MCF 10A (cell line): Measurements from ENCODE around the gene TRAPPC3L. TPM values are rescaled to one million over a fixed set of nuclear protein-coding genes. Genes with fewer than 3 reads are reported as not detected.
"Not testable (repeated sequence)": the region's sequence is repeated elsewhere in the genome, so short reads cannot be mapped to it uniquely, and the experiment has no call there.

Source experiments
- BruUV-seq: library from RNA; stranded (reverse); fragments of 400-500 nt; replicated peaks from 2 replicates; lab custom pipeline; 2021; lab: Mats Ljungman, UMichigan
- CTCF ChIA-PET: fragments of 300-600 bp; sonication (Branson Sonifier 250); formaldehyde crosslinking; extraction: SDS; loops from one replicate; lab custom pipeline; 2021; ENCODE audit warnings: antibody characterized with exemption, inconsistent platforms; lab: Yijun Ruan, JAX
- POLR2A ChIA-PET: fragments of 300-600, 350-650 bp; sonication (Branson Sonifier 250); formaldehyde crosslinking; extraction: SDS; loops from one replicate; lab custom pipeline; 2020; ENCODE audit warnings: antibody characterized with exemption, inconsistent platforms; lab: Yijun Ruan, JAX
- DNase-seq: peaks from one replicate; pipeline ENCODE4 v3.0.0-alpha.2; 2018; ENCODE audit not compliant: unreplicated experiment
- H3K27ac Mint-ChIP-seq: one replicate; pipeline ENCODE4 v1.8.0; 2022; ENCODE audit warnings: mild to moderate bottlenecking, low read depth, mixed read lengths; ENCODE audit not compliant: unreplicated experiment
- H3K27me3 Mint-ChIP-seq: one replicate; pipeline ENCODE4 v1.8.0; 2022; ENCODE audit warnings: mixed read lengths; ENCODE audit not compliant: insufficient read depth, unreplicated experiment
- H3K36me3 Mint-ChIP-seq: one replicate; pipeline ENCODE4 v1.8.0; 2022; ENCODE audit warnings: mild to moderate bottlenecking, moderate library complexity, mixed read lengths; ENCODE audit not compliant: insufficient read depth, unreplicated experiment
- H3K4me1 Mint-ChIP-seq: one replicate; pipeline ENCODE4 v1.8.0; 2022; ENCODE audit warnings: mixed read lengths; ENCODE audit not compliant: insufficient read depth, unreplicated experiment
- H3K4me3 Mint-ChIP-seq: one replicate; pipeline ENCODE4 v1.8.0; 2022; ENCODE audit warnings: mild to moderate bottlenecking, moderate library complexity, mixed read lengths; ENCODE audit not compliant: unreplicated experiment
- H3K9me3 Mint-ChIP-seq: one replicate; pipeline ENCODE4 v1.8.0; 2022; ENCODE audit warnings: mixed read lengths; ENCODE audit not compliant: unreplicated experiment
- intact Hi-C: fragments of 100-400 bp; cut with micrococcal nuclease; formaldehyde crosslinking; loops from 2 replicates; pipeline ENCODE4 v1.14.1; 2022
- total RNA-seq: library from RNA; stranded (reverse); gene quantifications from 2 replicates; pipeline ENCODE4 v1.2.3, GENCODE V29; 2022
- TF ChIP-seq, protein P1 (sequence below): fragments of 200-600 bp; IDR thresholded peaks from one replicate; pipeline ENCODE4 v1.8.0; 2022; ENCODE audit warnings: antibody characterized with exemption, mild to moderate bottlenecking; ENCODE audit not compliant: unreplicated experiment

TRAPPC3L gene
- total RNA-seq, 1 experiment from 2014 or later: not detected

DNA sequence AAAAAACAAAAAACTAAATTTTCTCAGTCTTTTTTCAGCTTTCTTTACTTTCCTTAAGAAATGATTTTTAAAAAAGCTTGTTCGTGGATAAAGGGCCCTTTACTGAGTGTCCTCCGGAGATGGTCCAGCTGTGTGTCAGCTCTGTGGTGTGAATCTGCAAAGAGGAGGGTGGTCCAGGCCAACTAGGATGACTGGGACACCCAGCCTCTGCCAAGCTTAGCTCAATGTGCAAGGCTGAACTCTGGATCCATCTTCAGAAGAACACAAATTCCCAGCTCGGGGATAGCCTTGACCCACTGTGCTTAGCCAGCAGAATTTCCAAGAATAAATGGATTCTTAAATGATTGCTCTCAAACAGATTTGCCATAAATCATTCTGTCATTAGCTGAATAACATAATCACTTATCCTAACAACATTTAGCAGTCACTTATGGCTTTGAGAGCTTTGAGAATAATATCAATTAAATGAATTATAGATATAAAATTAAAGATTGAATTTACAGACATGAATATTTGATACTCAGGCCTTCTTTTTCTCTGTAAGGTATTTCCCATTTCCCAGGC lies 48.3 kb downstream of the TRAPPC3L start:
- H3K4me1 Mint-ChIP-seq: peaks cover 5% of the 10 kb centered on the region
- intact Hi-C loops: no loop called here
- no TSS peak for BruUV-seq
- H3K9me3 Mint-ChIP-seq: peaks cover 5% of the 10 kb centered on the region
- TF ChIP-seq, protein P1, sequence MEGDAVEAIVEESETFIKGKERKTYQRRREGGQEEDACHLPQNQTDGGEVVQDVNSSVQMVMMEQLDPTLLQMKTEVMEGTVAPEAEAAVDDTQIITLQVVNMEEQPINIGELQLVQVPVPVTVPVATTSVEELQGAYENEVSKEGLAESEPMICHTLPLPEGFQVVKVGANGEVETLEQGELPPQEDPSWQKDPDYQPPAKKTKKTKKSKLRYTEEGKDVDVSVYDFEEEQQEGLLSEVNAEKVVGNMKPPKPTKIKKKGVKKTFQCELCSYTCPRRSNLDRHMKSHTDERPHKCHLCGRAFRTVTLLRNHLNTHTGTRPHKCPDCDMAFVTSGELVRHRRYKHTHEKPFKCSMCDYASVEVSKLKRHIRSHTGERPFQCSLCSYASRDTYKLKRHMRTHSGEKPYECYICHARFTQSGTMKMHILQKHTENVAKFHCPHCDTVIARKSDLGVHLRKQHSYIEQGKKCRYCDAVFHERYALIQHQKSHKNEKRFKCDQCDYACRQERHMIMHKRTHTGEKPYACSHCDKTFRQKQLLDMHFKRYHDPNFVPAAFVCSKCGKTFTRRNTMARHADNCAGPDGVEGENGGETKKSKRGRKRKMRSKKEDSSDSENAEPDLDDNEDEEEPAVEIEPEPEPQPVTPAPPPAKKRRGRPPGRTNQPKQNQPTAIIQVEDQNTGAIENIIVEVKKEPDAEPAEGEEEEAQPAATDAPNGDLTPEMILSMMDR: no peak
- no peak overlapping the region for H3K27ac Mint-ChIP-seq
- H3K36me3 Mint-ChIP-seq: no peaks in the 10 kb centered on the region
- DNase-seq: no peak
- POLR2A ChIA-PET: no interaction called here
- no peaks in the 10 kb centered on the region for H3K27me3 Mint-ChIP-seq
- CTCF ChIA-PET: interaction anchor here (0.6 to 1.5 kb wide), 9 partner anchors 14 to 228 kb away, joined by 3 to 4 read pairs (median 3); no protein-coding TSS in a partner anchor
- H3K4me3 Mint-ChIP-seq: no peak overlapping the region

DNA sequence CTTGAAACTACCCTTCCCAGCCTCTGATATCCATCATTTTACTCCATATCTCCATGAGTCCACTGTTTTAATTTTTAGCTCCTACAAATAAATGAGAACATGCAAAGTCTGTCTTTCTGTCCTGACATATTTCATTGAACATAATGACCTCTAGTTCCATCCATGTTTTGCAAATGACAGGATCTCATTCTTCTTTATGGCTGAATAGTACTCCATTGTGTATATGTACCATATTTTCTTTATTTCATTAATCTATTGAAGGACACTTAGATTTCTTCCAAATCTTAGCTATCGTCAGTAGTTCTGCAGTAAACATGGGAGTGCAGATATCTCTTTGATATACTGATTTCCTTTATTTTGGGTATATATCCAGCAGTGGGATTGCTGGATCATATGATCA lies 50.3 kb downstream of the TRAPPC3L start:
- H3K27ac Mint-ChIP-seq, H3K9me3 Mint-ChIP-seq, DNase-seq, H3K4me1 Mint-ChIP-seq, H3K4me3 Mint-ChIP-seq, intact Hi-C loops, POLR2A ChIA-PET, H3K36me3 Mint-ChIP-seq, BruUV-seq, H3K27me3 Mint-ChIP-seq: not testable (repeated sequence)
- CTCF ChIA-PET: interaction anchor here (0.7 kb wide), 1 partner anchor 227 kb away, joined by 4 read pairs; no protein-coding TSS in a partner anchor

DNA sequence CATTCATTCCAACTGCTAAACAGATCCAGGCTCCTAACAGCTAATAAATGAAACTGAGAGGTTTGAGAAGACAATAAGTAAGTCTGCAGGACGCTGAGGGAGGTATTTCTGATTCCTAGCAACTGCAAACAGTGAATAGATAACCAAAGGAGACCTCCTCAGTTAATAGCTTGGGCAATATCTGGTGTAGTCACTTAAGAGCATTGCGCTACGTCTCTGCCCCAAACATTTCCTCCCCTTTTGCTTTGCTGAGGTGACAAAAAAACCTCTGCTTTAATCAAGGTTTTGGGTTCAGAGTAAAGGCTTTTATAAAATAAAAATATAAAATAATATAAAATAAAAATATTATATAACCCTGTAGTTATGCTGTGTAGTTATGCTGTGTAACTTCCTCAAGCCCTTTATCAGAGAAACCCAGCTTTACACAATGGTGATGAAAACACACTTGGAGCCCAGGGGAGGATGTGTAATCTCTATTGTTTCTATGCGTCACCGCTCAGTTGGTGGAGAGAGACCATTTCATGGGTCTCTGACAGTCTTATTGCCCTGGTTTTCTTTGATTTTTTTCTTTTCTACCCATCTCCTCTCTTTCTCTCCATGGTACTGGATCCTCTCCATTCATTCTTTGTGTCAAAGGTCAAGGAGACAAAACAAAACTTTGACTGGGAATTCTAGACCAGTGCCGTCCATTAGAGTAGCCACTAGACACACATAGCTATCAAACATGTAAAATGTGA lies 53.0 kb downstream of the TRAPPC3L start:
- Mint-ChIP-seq H3K9me3 (no peaks in the 10 kb centered on the region), H3K36me3 (no peaks in the 10 kb centered on the region), H3K27me3 (no peaks in the 10 kb centered on the region), H3K4me1 (no peaks in the 10 kb centered on the region), H3K27ac (no peak overlapping the region), H3K4me3 (no peak overlapping the region)
- ChIA-PET POLR2A (interaction anchor here (0.7 kb wide), 1 partner anchor 41 kb away, joined by 3 read pairs; no protein-coding TSS in a partner anchor), CTCF (interaction anchor here (0.7 to 0.8 kb wide), 3 partner anchors 23 to 121 kb away, joined by 3 to 6 read pairs (median 3); partner anchors contain the start of gene DSE)
- intact Hi-C loops: no loop called here
- no TSS peak for BruUV-seq
- no peak for DNase-seq
- TF ChIP-seq, protein P1: no peak

DNA sequence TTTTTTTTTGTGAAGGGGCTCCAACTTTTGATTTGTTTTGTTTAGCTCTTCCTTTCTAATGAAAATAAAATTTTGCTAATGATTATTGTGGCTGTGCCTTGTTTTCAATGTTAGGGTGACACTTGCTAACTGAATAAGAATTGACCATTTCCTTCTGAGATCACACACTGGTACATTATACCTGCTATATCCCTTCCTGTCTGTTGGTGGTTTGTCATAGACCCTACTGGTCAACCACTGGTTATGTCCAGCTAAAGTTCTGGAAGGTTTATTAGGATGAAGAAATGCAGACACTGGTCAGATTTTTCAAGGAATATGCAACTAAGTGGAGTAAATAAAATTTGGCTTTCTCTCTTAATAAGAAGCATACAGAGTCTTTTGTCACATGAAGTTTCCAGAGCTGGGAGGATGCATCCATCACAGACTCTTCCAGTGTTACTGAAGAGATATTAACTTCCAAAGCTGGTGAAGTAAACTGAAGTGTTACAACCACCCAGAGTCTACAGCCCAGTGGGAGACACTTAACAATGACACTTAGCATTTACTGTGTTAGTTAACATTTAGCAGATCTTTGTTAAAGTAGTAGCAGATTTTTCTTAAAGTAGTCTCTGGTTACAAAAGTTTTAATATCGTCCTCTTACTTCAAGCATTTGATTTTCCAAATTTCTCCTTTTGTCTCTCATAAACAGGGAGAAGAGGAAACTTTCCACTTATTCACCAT lies 53.7 kb downstream of the TRAPPC3L start:
- DNase-seq: no peak
- TF ChIP-seq, protein P1: no peak
- no TSS peak for BruUV-seq
- CTCF ChIA-PET: interaction anchor here (0.6 to 0.8 kb wide), 5 partner anchors 23 to 877 kb away, joined by 3 to 6 read pairs (median 3); partner anchors contain the start of gene DSE
- Mint-ChIP-seq H3K9me3 (no peaks in the 10 kb centered on the region), H3K27me3 (no peaks in the 10 kb centered on the region), H3K27ac (no peak overlapping the region), H3K4me3 (no peak overlapping the region), H3K36me3 (no peaks in the 10 kb centered on the region), H3K4me1 (no peaks in the 10 kb centered on the region)
- POLR2A ChIA-PET: interaction anchor here (0.8 kb wide), 1 partner anchor 41 kb away, joined by 3 read pairs; no protein-coding TSS in a partner anchor
- intact Hi-C loops: no loop called here
